Measurements from ENCODE around the gene MTURN.

Gene MTURN

DNA sequence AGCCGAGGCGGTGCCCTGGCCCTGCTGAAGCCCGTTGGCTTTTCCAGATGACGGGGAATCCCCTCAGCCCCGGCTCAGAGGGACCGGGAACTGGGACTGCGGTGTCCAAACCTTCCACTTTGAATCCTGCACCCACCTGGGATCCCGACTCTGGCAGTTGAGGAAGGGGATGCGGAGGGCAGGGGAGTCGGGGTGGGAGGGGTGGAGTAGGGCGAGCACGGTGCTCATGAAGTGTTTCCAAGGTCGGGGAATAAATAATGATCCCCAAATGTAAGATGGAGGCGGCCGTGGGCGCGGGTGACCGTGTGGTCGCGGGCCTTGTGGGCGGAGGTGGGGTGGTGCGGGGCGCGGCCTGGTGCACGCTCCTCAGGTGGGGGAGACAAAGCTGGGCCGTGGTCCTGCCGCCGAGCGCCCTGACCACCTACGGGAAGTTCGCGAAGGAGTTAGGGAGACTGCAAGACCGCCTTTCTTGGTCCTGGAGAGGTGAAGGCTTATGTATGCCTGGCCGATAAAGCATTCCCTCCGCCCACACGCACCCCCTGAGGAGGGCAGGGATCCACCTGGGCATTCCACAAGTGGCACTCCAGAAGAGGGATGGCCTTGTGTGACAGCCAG is 1.4 kb downstream of the MTURN start:
- DNase-seq (ENCODE audit: low read depth in 2 of 2) = no peak

DNA sequence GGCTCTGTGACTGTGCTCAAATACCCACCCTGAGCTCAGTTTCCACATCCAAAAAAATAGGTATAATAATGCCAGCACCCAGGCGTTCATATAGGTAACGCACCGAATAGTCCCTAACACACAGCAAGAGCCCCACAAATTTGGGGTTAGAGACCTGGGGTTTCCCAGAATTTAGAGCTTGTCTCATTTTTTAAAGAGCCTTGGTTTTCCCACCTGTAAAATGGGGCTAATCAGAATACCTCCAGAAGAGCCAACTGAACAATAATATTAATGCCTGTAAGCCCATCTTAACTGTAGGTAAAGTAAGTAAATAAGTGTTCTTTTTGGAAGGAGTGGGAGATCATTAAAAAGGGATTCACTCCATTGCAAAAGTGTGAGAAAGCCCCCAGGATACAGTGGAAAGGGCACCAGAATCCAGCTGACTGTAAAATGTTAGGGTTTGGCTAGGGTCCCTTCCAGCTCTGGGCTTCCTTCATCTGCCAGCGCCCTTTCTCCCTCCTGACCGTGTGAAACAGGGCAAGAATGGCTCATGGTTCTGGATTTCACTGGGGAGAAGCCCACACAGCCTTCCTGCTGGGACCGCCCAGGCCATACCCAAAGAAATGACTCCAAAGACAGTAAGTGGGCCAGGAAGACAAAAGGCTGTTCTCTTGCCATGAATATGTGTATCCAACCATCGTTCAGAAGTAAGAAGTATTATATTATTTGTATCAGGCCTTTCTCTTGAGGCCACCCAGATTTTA is 2.1 kb downstream of the MTURN start:
- no peak for DNase-seq (ENCODE audit: low read depth in 2 of 2)

DNA sequence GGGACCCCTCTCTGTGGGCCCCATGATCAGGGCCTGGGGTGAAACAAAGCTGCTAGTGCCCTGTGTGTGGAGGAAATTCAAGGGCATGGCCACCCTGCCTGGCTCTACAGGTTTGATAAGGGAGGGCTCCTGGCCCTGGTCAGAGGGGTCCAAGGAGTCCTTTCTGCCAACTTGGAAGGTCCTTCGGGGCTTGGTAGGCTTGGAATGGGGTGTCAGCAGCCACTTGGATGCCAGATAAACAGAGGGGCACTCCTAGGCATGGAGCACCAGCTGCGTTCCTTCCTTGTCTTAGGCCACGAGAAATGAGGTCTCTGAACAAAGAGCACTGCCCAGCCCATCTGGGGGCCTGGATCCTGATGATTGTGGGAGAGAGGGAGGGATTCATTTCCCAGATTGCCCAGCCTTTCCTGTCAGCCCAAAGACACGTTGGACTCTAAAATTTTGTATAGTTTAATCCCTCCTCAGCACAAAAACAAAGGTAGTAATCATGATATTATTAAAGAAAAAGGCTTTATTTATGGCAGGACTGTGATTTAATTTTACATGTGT is 5.1 kb downstream of the MTURN start:
- no peak for DNase-seq (ENCODE audit: low read depth in 2 of 2)

DNA sequence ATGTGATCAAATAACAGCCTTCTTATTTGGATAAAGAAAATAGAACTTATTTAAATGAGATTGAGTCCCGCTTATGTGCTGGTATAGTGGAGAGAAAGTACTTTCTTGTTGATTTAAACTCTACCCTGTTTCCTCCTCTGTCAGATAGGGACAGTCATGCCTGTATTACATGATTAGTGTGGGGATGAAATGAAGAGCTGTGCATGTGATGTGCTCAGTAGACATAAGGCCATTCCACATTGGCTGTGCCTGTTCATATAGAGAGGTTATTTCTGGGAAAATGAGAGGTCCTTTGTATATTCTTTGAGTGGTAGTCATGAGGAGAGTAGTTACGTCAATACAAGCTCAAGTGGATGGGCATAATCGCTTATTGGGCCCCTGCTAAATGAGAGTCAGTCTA is 5.7 kb downstream of the MTURN start:
- no peak for DNase-seq (ENCODE audit: low read depth in 2 of 2)

DNA sequence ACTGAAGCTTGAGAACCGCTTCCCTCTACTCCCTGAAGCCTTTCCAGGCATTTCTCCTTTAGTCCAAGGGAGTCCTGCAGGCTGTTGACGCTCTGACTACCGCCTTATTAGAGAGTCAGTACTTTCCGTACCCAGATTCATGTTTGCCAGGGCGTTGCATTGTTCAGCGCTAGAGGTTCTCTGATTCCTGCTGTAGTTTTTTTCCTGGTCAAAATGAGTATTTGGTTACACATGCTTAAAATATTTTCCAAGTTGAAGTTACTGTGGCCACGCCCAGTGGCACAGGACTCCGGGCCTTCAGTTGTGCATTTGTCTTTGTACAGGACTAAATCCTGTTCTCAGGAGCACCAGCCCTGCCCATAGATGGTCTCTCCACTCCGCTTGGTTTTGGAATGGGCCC is 7.9 kb downstream of the MTURN start:
- no peak for DNase-seq (ENCODE audit: low read depth in 2 of 2)

DNA sequence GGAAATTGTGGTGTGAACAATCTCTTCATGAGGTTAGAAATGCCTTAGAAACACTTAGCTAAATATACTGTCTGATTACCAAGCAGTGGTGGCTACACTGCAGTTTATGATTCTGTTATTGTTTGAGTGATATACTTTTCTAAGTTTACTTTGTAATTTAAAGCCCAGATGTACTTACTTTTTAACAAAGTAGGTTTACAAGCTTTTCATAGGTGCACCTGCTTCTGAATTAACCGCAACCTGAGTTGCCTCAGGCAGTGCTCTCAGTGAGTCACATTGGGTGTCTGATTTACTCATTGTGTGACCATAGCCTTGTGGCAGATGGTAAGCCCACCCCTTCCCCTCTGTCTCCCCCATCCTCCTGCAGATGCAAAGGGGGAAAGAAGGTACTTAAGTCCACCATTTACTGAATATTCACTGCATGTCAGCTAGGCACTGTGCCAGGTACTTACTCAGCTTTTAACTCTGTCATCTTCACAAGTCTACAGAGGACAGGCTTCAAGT is 9.0 kb downstream of the MTURN start:
- DNase-seq (ENCODE audit: low read depth in 2 of 2) = no peak

DNA sequence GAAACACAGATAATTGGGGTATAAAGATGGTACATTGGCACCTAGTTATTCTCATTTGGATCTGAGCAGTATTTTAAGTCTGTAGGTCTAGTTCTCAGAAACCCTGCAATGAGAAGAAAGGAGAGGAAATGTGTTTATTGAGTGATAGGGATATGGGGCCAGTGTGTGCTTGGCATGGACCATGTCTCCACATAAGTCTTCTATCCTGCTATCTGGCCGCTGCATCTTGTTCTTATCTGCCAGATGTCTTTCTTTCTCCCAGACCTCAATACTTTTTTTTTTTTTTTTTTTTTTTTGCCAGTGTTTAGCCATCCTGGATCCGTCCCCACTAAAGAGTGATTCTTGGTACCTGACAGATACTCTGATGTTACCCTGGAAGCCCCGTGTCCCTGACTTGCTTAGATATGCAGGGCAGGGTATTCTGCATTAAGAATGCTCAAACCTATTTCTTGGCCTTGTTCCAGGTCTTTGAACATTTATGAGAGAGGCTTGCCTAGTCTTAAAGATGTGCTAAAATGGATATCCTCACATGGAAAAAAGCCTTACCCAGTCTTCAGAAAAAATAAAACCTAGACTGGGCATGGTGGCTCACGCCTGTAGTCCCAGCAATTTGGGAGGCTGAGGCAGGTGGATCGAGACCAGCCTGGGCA is 10.0 kb downstream of the MTURN start:
- DNase-seq (ENCODE audit: low read depth in 2 of 2) = no peak

DNA sequence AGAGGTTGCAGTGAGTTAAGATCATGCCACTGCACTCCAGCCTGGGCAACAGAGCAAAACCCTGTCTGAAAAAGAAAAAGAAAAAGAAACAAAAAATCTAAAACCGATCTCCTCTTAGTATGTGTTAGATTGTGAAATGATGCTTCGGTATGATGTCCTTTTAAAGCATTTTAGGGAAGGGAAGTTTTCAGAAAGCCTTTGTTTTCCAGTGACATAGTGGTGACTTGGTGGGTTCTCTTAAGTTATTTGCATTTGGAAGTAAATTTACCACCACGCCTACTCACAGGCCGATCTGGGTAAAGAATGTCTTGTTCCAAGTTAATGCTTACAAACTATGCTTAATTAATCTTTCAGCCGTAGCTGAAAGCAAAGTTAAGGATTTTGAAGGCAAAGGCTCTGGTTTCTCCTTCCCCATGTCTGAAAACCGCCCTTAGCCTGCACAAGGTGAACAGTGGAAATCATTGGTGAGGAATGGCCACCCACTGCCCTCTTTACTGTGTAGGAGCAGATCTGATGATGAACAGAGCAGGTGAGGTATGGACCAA is 10.7 kb downstream of the MTURN start:
- DNase-seq (ENCODE audit: low read depth in 2 of 2) = no peak

DNA sequence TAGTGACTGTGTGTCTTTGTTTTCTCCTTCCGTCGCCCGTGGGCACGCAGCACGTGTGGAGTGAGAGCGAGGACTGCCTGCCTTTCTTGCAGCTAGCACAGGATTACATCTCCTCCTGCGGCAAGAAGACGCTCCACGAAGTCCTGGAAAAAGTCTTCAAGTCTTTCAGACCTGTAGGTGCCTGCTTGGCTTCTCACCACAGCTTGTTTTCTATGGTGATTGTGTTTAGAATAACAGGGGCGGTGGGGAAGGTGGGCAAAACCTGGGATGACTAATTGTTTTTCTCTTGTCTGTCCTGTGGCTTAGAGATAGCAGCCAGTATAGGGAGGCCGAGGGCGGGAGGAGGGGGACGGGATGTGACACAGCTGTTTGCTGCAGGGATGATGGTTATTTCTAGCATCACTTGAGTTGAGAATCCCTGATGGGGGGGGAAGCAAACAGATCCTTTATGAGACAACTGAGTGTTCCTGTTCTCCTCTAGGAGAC is 11.4 kb downstream of the MTURN start:
- no peak for DNase-seq (ENCODE audit: low read depth in 2 of 2)

DNA sequence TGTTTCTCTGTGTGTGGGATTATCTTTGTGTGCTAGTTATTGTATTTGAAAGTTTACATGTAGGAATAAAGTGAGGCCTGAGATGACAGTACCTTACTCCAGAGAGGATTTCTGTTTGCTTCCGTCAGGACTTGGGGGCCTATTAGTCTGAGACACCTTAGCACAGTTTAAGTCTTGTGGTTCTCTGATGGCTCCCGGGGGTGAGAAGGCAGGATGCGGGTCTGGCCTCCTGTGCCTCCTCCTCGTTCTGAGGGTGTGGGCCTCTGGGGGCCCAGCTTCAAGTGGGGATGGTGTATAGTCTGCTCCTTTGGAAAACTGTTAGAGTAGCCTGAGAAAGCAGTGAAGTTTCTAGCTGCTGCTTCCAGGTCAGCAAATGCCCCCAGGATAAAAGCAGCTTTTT is 12.4 kb downstream of the MTURN start:
- DNase-seq (ENCODE audit: low read depth in 2 of 2) = no peak

DNA sequence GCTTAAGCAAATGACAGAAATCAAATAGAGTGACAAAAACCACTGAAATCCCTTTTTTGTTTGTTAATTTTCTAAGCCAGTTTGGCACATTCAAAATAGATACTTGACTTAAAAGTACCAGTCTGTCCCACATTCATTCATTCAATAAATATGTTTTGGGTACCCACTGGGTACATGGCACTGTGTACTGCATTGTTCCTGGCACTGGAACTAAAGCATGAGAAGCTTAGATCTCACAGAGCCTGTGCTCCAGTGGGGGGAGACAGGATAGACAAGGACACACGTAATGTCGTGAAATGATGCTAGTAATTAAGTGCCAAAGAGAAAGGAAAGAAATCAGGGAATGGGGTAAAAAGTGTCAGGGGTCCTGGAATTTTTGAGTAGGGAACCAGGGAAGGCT is 13.0 kb downstream of the MTURN start:
- DNase-seq (ENCODE audit: low read depth in 2 of 2) = no peak

DNA sequence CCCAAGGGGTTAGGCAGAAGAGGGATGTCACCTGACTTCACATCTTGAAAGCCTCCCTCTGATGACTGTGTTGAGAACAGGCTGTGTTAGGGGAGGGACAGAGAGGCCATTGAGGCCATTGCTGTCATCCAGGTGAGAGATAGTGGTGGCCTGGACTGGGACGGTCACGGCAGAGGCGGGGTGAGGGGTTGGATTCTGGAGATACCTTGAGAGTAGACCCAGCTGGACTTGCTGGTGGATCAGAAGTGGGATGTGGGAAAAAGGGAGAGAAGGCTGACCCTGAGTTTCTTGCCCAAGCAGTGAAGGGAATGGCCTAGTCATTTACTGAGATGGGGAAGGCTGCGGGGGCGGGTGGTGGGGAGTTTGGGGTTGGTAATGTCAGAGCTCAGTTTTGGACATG is 13.6 kb downstream of the MTURN start:
- DNase-seq (ENCODE audit: low read depth in 2 of 2) = no peak

DNA sequence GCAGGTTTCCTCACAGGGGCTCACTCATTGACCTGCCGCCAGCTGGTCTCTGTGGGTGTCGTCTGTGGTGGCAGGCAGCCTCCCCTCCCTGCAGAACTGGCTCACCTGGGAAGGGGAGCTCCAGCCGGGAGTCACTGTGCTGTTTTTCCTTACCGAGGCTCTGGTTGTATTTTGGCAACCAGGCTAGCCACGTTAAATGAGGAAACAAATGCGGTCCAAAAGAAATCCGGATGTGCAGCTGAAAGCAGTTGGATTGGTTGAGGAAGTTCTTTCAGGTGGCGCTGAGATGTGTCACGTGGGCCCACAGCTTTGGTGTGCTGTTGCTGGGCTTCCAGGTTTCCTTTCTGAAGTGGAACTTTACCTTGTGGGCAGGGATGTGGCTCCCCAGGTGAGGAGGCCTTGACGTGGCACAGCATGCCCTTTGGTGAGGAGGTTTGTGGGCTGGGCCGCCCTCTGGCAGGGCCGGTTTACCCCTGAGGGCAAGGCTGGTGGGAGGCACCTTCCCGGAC is 14.2 kb downstream of the MTURN start:
- DNase-seq (ENCODE audit: low read depth in 2 of 2) = no peak

DNA sequence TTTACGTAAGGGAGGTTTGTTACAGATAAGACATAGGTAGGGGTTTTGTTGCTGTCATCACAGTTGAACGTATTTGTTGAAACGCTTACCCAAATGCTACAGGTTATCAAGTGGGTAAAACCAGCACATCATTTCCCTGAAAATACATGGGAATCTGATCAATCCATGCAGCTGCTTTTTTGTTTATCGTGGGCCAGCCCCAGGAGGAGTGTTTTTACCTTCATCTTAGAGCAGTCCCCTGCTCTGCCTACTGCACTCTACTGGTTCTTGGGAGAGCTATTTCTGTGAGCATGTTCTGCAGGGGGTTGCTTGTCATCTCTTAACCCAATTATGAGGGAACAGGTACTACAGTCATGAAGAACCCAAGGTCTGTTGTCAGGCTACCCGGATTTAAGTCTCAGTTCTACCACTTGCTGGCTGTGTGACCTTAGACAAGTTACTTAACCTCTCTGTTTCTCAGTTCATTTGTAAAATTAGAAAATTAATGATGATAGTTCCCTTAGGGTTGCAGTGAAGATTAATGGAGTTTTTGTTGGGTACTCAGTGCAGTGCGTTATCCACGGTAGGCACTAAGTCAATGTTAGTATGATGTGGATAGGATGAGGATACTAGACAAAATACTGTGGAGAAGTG is 15.0 kb downstream of the MTURN start:
- no peak for DNase-seq (ENCODE audit: low read depth in 2 of 2)

DNA sequence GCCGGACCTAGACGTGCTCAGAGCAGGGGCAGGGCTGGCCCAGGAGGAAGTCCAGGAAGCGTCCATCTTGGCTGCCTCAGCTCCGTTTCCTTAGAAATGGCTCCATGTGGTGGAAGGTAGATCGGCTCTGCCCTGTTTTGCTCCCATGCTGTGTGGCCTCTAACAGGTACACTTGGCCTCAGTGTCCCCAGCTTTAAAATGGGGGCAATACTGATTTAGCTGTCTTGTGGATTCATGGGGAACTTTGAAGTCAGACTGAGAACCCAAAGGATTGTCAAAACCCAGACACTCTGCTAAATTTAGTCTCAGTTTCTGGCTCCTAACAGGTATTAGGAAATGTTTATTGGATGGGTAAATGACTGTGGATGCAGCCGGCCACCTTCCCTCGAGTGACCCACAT is 15.9 kb downstream of the MTURN start:
- no peak for DNase-seq (ENCODE audit: low read depth in 2 of 2)

DNA sequence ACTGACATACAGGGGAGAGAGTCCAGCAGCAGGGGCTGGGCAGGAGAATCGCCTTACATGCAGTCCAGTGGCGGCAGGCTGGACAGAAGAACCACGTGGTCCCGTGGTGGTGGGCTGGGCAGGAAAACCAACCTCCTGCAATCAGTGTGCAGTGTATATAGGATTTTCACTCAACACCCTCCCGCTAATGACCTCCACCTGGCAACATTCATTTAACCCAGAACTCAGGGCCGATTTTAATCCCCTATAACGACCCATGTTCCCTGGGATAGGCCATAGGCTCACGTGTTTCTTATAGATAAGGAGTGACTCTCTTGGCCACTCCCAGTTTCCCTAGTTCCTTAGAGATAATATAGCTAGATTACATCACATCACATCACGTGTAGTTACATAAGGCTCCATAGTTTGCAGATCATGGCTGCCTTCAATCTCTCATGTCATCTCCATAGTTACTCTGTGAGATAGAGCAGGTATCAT is 19.4 kb downstream of the MTURN start:
- no peak for DNase-seq (ENCODE audit: low read depth in 2 of 2)

DNA sequence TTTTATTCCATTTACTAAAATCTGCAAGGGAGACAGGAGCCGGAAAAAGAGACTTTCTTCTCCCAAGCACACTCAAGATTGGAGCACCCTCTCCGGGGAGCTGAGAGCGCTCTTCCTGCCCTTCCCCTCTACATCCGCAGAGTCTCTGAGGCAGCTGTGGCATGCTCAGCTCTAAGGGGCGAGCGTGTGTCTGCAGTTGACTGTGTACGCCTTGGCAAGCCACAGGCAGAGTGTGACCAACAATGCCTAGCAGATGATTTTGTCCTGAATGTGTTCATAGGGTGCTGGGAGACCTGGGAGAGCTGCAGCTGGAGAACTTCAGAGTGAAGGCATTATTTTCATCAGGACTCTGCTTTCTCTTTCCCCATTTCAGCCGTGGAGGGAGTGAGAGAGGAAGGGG is 20.7 kb downstream of the MTURN start:
- DNase-seq (ENCODE audit: low read depth in 2 of 2) = no peak

DNA sequence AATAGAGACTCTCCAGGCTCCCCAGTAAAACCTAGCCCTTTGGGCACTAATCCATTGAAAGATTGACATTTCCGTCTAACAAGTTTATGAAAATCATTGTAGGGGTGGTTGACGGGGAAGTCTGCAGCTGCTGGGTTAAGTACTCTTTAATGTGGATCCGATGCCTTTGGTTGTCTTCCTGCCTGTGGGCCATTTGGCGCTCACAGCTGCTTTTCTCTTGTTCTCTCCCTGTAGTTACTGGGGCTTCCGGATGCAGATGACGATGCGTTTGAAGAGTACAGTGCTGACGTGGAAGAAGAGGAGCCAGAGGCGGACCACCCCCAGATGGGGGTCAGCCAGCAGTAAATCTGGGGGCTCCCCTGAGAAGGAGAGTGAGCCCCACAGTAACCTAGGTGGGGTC is 22.4 kb downstream of the MTURN start:
- no peak for DNase-seq (ENCODE audit: low read depth in 2 of 2)

DNA sequence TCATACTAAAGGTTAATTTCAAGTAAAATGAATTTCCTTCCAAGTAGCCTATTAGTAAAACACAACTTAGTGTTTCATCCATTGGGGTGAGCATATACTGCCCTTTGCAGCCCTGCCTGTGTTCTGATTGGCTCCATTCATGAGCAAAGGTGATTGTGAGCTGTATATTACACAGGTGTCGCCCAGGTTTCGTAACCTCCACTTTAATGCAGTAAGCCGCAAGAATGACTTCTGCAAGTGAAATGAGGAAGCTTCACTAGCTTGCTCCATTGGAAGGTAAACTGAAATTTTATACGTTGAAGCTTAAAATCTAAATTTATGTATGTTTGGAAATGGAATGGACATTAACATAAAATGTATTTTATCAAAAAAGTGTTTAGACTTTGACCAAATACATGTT is 24.4 kb downstream of the MTURN start:
- DNase-seq (ENCODE audit: low read depth in 2 of 2) = no peak

DNA sequence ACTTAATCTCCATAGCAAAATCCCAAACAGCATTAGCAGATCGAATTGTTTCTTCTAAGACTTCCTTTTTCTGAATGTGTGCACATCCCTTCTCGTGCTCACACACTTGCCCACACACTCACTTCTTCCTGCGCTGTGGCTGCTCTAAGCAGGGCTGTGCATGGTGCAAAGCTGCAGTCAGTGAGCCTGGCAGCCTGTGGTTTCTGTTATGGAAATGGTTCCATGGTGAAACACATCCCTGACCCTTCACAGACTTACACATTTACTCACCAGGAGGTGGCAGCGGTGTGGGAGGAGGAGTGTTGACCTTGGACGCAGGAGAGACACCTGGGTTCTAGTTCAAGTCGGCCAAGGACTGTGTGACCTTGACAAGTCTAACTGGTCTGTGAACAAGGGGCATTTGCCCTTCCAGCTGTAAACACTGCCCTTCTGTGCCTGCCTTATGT is 24.9 kb downstream of the MTURN start:
- DNase-seq (ENCODE audit: low read depth in 2 of 2) = no peak

DNA sequence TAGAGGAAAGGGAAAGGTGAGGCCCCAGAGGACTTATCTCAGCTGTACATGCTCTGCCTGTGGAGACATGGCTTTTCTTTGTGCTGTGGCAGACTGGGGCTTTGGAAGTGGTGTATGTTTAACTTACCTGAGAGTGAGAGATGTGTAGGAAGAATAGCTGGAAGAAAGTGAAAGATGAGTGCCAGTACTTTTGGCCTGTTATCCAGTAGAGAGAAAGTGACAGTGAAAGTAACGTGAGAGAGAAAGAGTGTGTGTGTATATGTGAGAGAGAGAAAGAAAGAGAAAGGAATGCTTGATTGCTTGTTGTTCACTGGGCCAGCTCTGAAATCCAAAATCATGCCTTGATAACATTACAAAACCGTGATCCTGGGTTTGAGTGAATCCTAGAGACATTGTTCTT is 25.5 kb downstream of the MTURN start:
- no peak for DNase-seq (ENCODE audit: low read depth in 2 of 2)
